ENCODE results near the gene MBTPS2. TPM values are rescaled to one million over a fixed set of nuclear protein-coding genes. Genes with fewer than 3 reads are reported as not detected.

Gene MBTPS2
- total and polyA plus RNA-seq, 2 donors: 2.4 to 2.7 TPM

GRCh38 chrX:21843179-21843578 lies 3.8 kb downstream of the MBTPS2 start:
- H3K27ac ChIP-seq (ENCODE audit: low read depth in 1 of 2, low read length in 1 of 2): no peak overlapping the region
- no peak for DNase-seq (ENCODE audit: low read depth in 6 of 9, low spot score in 9 of 9)

GRCh38 chrX:21845096-21845495 lies 5.7 kb downstream of the MBTPS2 start:
- no peaks in the 10 kb centered on the region for H3K9me3 ChIP-seq (ENCODE audit: control insufficient read depth in 2 of 2, insufficient read depth in 1 of 2, low read length in 1 of 2)
- H3K27me3 ChIP-seq (ENCODE audit: control insufficient read depth in 2 of 2, insufficient read depth in 1 of 2, low read length in 1 of 2): no peaks in the 10 kb centered on the region
- H3K4me3 ChIP-seq (ENCODE audit: low read length in 2 of 2): no peak overlapping the region
- H3K27ac ChIP-seq (ENCODE audit: low read depth in 1 of 2, low read length in 1 of 2): no peak overlapping the region
- H3K4me1 ChIP-seq (ENCODE audit: control insufficient read depth in 2 of 2, insufficient read depth in 2 of 2, low read length in 2 of 2): peaks cover 4 to 6% of the 10 kb centered on the region in 2 donors
- H3K36me3 ChIP-seq (ENCODE audit: control insufficient read depth in 2 of 2, insufficient read depth in 2 of 2, low read length in 1 of 2): peaks cover 0 to 3% of the 10 kb centered on the region in 2 donors
- DNase-seq (ENCODE audit: low read depth in 6 of 9, low spot score in 9 of 9): no peak
- 97% methylated on average over 6 of the region's 6 CpGs for WGBS

More at GRCh38 chrX:21843179-21843578, 3.8 kb downstream of the MBTPS2 start:
- H3K4me3 ChIP-seq (ENCODE audit: low read length in 2 of 2): no peak overlapping the region
- H3K27me3 ChIP-seq (ENCODE audit: control insufficient read depth in 2 of 2, insufficient read depth in 1 of 2, low read length in 1 of 2): no peaks in the 10 kb centered on the region
- WGBS: 90% methylated on average over 5 of the region's 5 CpGs
- no peaks in the 10 kb centered on the region for H3K9me3 ChIP-seq (ENCODE audit: control insufficient read depth in 2 of 2, insufficient read depth in 1 of 2, low read length in 1 of 2)
- peaks cover 0 to 3% of the 10 kb centered on the region in 2 donors for H3K36me3 ChIP-seq (ENCODE audit: control insufficient read depth in 2 of 2, insufficient read depth in 2 of 2, low read length in 1 of 2)
- H3K4me1 ChIP-seq (ENCODE audit: control insufficient read depth in 2 of 2, insufficient read depth in 2 of 2, low read length in 2 of 2): peaks cover 4 to 6% of the 10 kb centered on the region in 2 donors

GRCh38 chrX:21847342-21847741 lies 7.9 kb downstream of the MBTPS2 start:
- WGBS: 92% methylated on average over 1 of the region's 1 CpG
- no peak overlapping the region for H3K4me3 ChIP-seq (ENCODE audit: low read length in 2 of 2)
- H3K9me3 ChIP-seq (ENCODE audit: control insufficient read depth in 2 of 2, insufficient read depth in 1 of 2, low read length in 1 of 2): no peaks in the 10 kb centered on the region
- no peak for DNase-seq (ENCODE audit: low read depth in 6 of 9, low spot score in 9 of 9)
- H3K27me3 ChIP-seq (ENCODE audit: control insufficient read depth in 2 of 2, insufficient read depth in 1 of 2, low read length in 1 of 2): no peaks in the 10 kb centered on the region
- H3K4me1 ChIP-seq (ENCODE audit: control insufficient read depth in 2 of 2, insufficient read depth in 2 of 2, low read length in 2 of 2): no peaks in the 10 kb centered on the region
- H3K36me3 ChIP-seq (ENCODE audit: control insufficient read depth in 2 of 2, insufficient read depth in 2 of 2, low read length in 1 of 2): peaks cover 0 to 3% of the 10 kb centered on the region in 2 donors
- H3K27ac ChIP-seq (ENCODE audit: low read depth in 1 of 2, low read length in 1 of 2): no peak overlapping the region

GRCh38 chrX:21853578-21853977 lies 14.2 kb downstream of the MBTPS2 start:
- no peak overlapping the region for H3K27ac ChIP-seq (ENCODE audit: low read depth in 1 of 2, low read length in 1 of 2)
- H3K9me3 ChIP-seq (ENCODE audit: control insufficient read depth in 2 of 2, insufficient read depth in 1 of 2, low read length in 1 of 2): peaks cover 0 to 6% of the 10 kb centered on the region in 2 donors
- no peak for DNase-seq (ENCODE audit: low read depth in 6 of 9, low spot score in 9 of 9)
- H3K36me3 ChIP-seq (ENCODE audit: control insufficient read depth in 2 of 2, insufficient read depth in 2 of 2, low read length in 1 of 2): peaks cover 10 to 15% of the 10 kb centered on the region in 2 donors
- no peaks in the 10 kb centered on the region for H3K27me3 ChIP-seq (ENCODE audit: control insufficient read depth in 2 of 2, insufficient read depth in 1 of 2, low read length in 1 of 2)
- no peak overlapping the region for H3K4me3 ChIP-seq (ENCODE audit: low read length in 2 of 2)
- H3K4me1 ChIP-seq (ENCODE audit: control insufficient read depth in 2 of 2, insufficient read depth in 2 of 2, low read length in 2 of 2): no peaks in the 10 kb centered on the region

- H3K9me3 ChIP-seq (ENCODE audit: control insufficient read depth in 2 of 2, insufficient read depth in 1 of 2, low read length in 1 of 2): peaks cover 0 to 6% of the 10 kb centered on the region in 2 donors
- H3K4me1 ChIP-seq (ENCODE audit: control insufficient read depth in 2 of 2, insufficient read depth in 2 of 2, low read length in 2 of 2): no peaks in the 10 kb centered on the region
- no peak within 1 kb of the TSS for H3K4me3 ChIP-seq (ENCODE audit: low read length in 2 of 2)
- 98% methylated on average over 29 of the region's 29 CpGs for WGBS
- no peaks in the 10 kb centered on the region for H3K27me3 ChIP-seq (ENCODE audit: control insufficient read depth in 2 of 2, insufficient read depth in 1 of 2, low read length in 1 of 2)
- H3K27ac ChIP-seq (ENCODE audit: low read depth in 1 of 2, low read length in 1 of 2): no peak within 1 kb of the TSS
- DNase-seq (ENCODE audit: low read depth in 6 of 9, low spot score in 9 of 9): no peak
- H3K36me3 ChIP-seq (ENCODE audit: control insufficient read depth in 2 of 2, insufficient read depth in 2 of 2, low read length in 1 of 2): peaks cover 10 to 15% of the 10 kb centered on the region in 2 donors
Observed at GRCh38 chrX:21855937-21856415, 16.6 kb downstream of the MBTPS2 start, which contains the start of gene YY2. YY2 (plus strand) TSS chrX:21855987; CDS start chrX:21856485, 498 bp downstream.

GRCh38 chrX:21856504-21856903 lies 17.1 kb downstream of the MBTPS2 start:
- WGBS: 98% methylated on average over 21 of the region's 21 CpGs
- DNase-seq (ENCODE audit: low read depth in 6 of 9, low spot score in 9 of 9): no peak

GRCh38 chrX:21863241-21863640 lies 23.8 kb downstream of the MBTPS2 start:
- WGBS: 96% methylated on average over 1 of the region's 1 CpG

More at GRCh38 chrX:21856504-21856903, 17.1 kb downstream of the MBTPS2 start:
- H3K4me1 ChIP-seq (ENCODE audit: control insufficient read depth in 2 of 2, insufficient read depth in 2 of 2, low read length in 2 of 2): no peaks in the 10 kb centered on the region
- H3K27me3 ChIP-seq (ENCODE audit: control insufficient read depth in 2 of 2, insufficient read depth in 1 of 2, low read length in 1 of 2): no peaks in the 10 kb centered on the region
- peaks cover 0 to 6% of the 10 kb centered on the region in 2 donors for H3K9me3 ChIP-seq (ENCODE audit: control insufficient read depth in 2 of 2, insufficient read depth in 1 of 2, low read length in 1 of 2)
- peaks cover 10 to 15% of the 10 kb centered on the region in 2 donors for H3K36me3 ChIP-seq (ENCODE audit: control insufficient read depth in 2 of 2, insufficient read depth in 2 of 2, low read length in 1 of 2)
- H3K4me3 ChIP-seq (ENCODE audit: low read length in 2 of 2): no peak overlapping the region
- H3K27ac ChIP-seq (ENCODE audit: low read depth in 1 of 2, low read length in 1 of 2): no peak overlapping the region

GRCh38 chrX:21865436-21865835 lies 26.0 kb downstream of the MBTPS2 start:
- DNase-seq (ENCODE audit: low read depth in 6 of 9, low spot score in 9 of 9): no peak
- Histone ChIP-seq H3K27ac (ENCODE audit: low read depth in 1 of 2, low read length in 1 of 2) (no peak overlapping the region), H3K4me1 (ENCODE audit: control insufficient read depth in 2 of 2, insufficient read depth in 2 of 2, low read length in 2 of 2) (no peaks in the 10 kb centered on the region), H3K9me3 (ENCODE audit: control insufficient read depth in 2 of 2, insufficient read depth in 1 of 2, low read length in 1 of 2) (no peaks in the 10 kb centered on the region), H3K27me3 (ENCODE audit: control insufficient read depth in 2 of 2, insufficient read depth in 1 of 2, low read length in 1 of 2) (no peaks in the 10 kb centered on the region), H3K36me3 (ENCODE audit: control insufficient read depth in 2 of 2, insufficient read depth in 2 of 2, low read length in 1 of 2) (no peaks in the 10 kb centered on the region), H3K4me3 (ENCODE audit: low read length in 2 of 2) (no peak overlapping the region)

More at GRCh38 chrX:21863241-21863640, 23.8 kb downstream of the MBTPS2 start:
- DNase-seq (ENCODE audit: low read depth in 6 of 9, low spot score in 9 of 9): no peak
- H3K36me3 ChIP-seq (ENCODE audit: control insufficient read depth in 2 of 2, insufficient read depth in 2 of 2, low read length in 1 of 2): no peaks in the 10 kb centered on the region
- H3K4me3 ChIP-seq (ENCODE audit: low read length in 2 of 2): no peak overlapping the region
- H3K27me3 ChIP-seq (ENCODE audit: control insufficient read depth in 2 of 2, insufficient read depth in 1 of 2, low read length in 1 of 2): no peaks in the 10 kb centered on the region
- H3K9me3 ChIP-seq (ENCODE audit: control insufficient read depth in 2 of 2, insufficient read depth in 1 of 2, low read length in 1 of 2): no peaks in the 10 kb centered on the region
- H3K4me1 ChIP-seq (ENCODE audit: control insufficient read depth in 2 of 2, insufficient read depth in 2 of 2, low read length in 2 of 2): no peaks in the 10 kb centered on the region
- H3K27ac ChIP-seq (ENCODE audit: low read depth in 1 of 2, low read length in 1 of 2): no peak overlapping the region

GRCh38 chrX:21870494-21870893 lies 31.1 kb downstream of the MBTPS2 start:
- no peaks in the 10 kb centered on the region for H3K4me1 ChIP-seq (ENCODE audit: control insufficient read depth in 2 of 2, insufficient read depth in 2 of 2, low read length in 2 of 2)
- 98% methylated on average over 1 of the region's 1 CpG for WGBS
- no peak overlapping the region for H3K4me3 ChIP-seq (ENCODE audit: low read length in 2 of 2)
- no peak overlapping the region for H3K27ac ChIP-seq (ENCODE audit: low read depth in 1 of 2, low read length in 1 of 2)
- H3K36me3 ChIP-seq (ENCODE audit: control insufficient read depth in 2 of 2, insufficient read depth in 2 of 2, low read length in 1 of 2): no peaks in the 10 kb centered on the region
- no peaks in the 10 kb centered on the region for H3K27me3 ChIP-seq (ENCODE audit: control insufficient read depth in 2 of 2, insufficient read depth in 1 of 2, low read length in 1 of 2)
- no peaks in the 10 kb centered on the region for H3K9me3 ChIP-seq (ENCODE audit: control insufficient read depth in 2 of 2, insufficient read depth in 1 of 2, low read length in 1 of 2)
- DNase-seq (ENCODE audit: low read depth in 6 of 9, low spot score in 9 of 9): no peak

Measured in thymus (tissue), 11 donors.